Urinary bladder (tissue), 4 donors: ENCODE measurements around the gene ENDOV. TPM values are rescaled to one million over a fixed set of nuclear protein-coding genes. Genes with fewer than 3 reads are reported as not detected.

ENCODE experiments used
- DNase-seq: peaks from one replicate; pipeline ENCODE4 v3.0.0-alpha.2; 2015; ENCODE audit errors: extremely low spot score
- H3K27ac ChIP-seq: one replicate; pipeline ENCODE4 v1.5.1; 2013; ENCODE audit warnings: low read depth, mild to moderate bottlenecking, moderate library complexity
- H3K36me3 ChIP-seq: one replicate; pipeline ENCODE4 v1.6.1; 2013; ENCODE audit warnings: mild to moderate bottlenecking, moderate library complexity; ENCODE audit not compliant: insufficient read depth
- H3K4me1 ChIP-seq: one replicate; pipeline ENCODE4 v1.6.1; 2013; ENCODE audit warnings: mild to moderate bottlenecking, moderate library complexity; ENCODE audit not compliant: insufficient read depth
- H3K4me3 ChIP-seq: one replicate; pipeline ENCODE4 v1.5.1; 2013; ENCODE audit warnings: low read depth, low read length
- WGBS: extraction: QIAGEN DNeasy Blood & Tissue Kit; methylation state at CpG from one replicate; pipeline ENCODE4 v1.1.7; 2013; 5-methylcytosine and 5-hydroxymethylcytosine counted together
- polyA plus RNA-seq: library from polyadenylated mRNA; stranded (reverse); fragments of 200-250 nt; gene quantifications from one replicate; pipeline ENCODE4 v1.2.3, GENCODE V29; 2013
- total RNA-seq: library from RNA; depleted of rRNA; stranded (reverse); fragments of >200 nt; gene quantifications from one replicate; pipeline ENCODE4 v1.2.3, GENCODE V29; 2014
- donor health status: healthy with polysubstance abuse.
- donor health status: healthy.

ENDOV gene
- total and polyA plus RNA-seq, 2 donors: 12.9 to 17.8 TPM

DNA sequence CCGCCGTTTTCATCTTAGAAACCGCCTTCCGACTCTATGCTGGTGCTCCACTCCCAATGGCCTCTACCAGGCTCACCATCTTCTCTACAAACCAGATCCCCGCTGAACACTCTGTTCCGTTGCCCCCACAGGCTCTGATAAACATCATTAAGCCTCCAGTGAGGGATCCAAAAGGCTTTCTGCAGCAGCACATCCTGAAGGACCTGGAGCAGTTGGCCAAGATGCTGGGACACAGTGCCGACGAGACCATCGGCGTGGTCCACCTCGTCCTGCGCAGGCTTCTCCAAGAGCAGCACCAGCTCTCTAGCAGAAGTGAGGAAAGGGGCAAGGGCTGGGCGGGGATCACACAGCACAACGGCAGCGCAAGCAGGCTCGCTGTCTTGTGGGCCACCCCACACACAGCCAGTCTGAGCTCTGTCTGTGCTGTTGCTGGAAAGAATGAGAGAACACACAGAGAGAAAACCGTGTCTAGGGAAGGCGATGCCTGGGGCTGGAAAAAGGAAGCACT is 33.5 kb upstream of the ENDOV start:
- peaks cover 13% of the 10 kb centered on the region for H3K36me3 ChIP-seq
- H3K4me1 ChIP-seq: no peaks in the 10 kb centered on the region
- no peak overlapping the region for H3K4me3 ChIP-seq
- 94% methylated on average over 18 of the region's 18 CpGs for WGBS
- no peak for DNase-seq
- no peak overlapping the region for H3K27ac ChIP-seq

- peaks cover 15% of the 10 kb centered on the region for H3K36me3 ChIP-seq
- no peak for DNase-seq
- WGBS: 91% methylated on average over 3 of the region's 3 CpGs
- H3K4me3 ChIP-seq: no peak overlapping the region
- H3K27ac ChIP-seq: no peak overlapping the region
- H3K4me1 ChIP-seq: no peaks in the 10 kb centered on the region
Measured at GRCh38 chr17:80382446-80382845, 32.5 kb upstream of the ENDOV start.

DNA sequence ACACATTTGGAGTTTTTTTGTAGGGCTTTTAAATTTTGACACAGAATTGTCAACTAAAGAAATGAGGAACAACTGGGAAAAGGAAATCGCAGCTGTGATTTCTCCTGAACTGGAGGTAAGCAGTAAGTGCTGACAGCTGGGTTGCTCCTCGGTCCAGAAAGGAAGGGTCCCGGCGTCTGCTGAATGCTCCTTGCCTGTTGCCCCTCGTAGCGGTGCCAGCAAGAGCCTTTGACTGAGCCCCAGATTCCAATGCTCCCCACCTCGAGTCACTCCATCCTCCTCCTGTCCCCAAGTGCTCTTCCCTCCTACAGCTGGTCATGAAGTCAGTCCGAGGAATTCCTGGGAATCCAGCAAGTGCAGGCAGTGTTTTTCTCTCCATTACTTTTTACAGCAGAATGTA is 32.0 kb upstream of the ENDOV start:
- Histone ChIP-seq H3K4me1 (no peaks in the 10 kb centered on the region), H3K27ac (no peak overlapping the region), H3K4me3 (no peak overlapping the region), H3K36me3 (peaks cover 15% of the 10 kb centered on the region)
- 81% methylated on average over 8 of the region's 8 CpGs for WGBS
- DNase-seq: no peak

GRCh38 chr17:80384078-80384960 is 30.6 kb upstream of the ENDOV start:
- H3K4me1 ChIP-seq: no peaks in the 10 kb centered on the region
- H3K36me3 ChIP-seq: peaks cover 13% of the 10 kb centered on the region
- no peak for DNase-seq
- 72% methylated on average over 24 of the region's 24 CpGs for WGBS
- H3K27ac ChIP-seq: no peak overlapping the region
- H3K4me3 ChIP-seq: no peak overlapping the region

DNA sequence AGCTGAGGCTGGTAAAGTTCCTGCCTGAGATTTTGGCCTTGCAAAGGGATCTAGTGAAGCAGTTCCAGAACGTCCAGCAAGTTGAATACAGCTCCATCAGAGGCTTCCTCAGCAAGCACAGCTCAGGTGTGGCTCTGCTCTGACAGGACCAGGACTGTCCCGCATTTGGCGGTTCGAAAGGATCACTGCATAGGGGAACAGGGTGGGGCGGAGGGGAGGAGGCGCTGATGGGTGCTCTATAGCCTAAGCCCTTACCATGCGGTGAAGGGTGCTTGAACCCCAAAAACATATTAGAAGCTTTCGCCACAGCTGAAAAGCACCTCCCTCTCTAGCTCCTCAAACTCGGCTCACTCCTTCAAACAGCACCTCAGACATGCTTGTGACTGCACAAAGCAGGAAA is 29.9 kb upstream of the ENDOV start:
- 84% methylated on average over 9 of the region's 9 CpGs for WGBS
- no peaks in the 10 kb centered on the region for H3K4me1 ChIP-seq
- no peak for DNase-seq

DNA sequence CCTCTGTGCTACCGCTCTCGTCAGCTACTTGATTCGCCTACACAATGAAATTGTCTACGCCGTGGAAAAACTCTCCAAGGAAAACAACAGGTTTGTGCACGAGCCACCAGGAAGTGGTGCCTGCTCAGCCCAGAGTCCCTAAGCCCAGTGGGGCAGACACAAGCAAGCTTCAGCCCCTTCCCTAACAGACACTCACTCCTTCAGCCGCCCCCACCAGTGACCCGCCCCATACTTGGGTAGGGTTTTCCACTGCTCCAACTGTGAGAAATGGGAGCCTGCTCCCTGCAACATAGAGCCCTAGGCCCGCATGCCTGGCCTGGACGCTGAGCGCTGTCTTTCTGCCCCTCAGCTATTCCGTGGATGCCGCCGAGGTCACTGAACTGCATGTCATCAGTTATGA is 28.6 kb upstream of the ENDOV start:
- peaks cover 18% of the 10 kb centered on the region for H3K36me3 ChIP-seq
- DNase-seq: no peak
- WGBS: 95% methylated on average over 14 of the region's 14 CpGs

More for the DNA sequence above, 29.9 kb upstream of the ENDOV start:
- Histone ChIP-seq H3K4me3 (no peak overlapping the region), H3K36me3 (peaks cover 19% of the 10 kb centered on the region), H3K27ac (no peak overlapping the region)

GRCh38 chr17:80387071-80387470 is 27.9 kb upstream of the ENDOV start:
- Histone ChIP-seq H3K4me3 (no peak overlapping the region), H3K27ac (no peak overlapping the region), H3K36me3 (peaks cover 13% of the 10 kb centered on the region), H3K4me1 (no peaks in the 10 kb centered on the region)
- WGBS: 94% methylated on average over 7 of the region's 7 CpGs
- no peak for DNase-seq

More for the DNA sequence above, 28.6 kb upstream of the ENDOV start:
- Histone ChIP-seq H3K4me1 (no peaks in the 10 kb centered on the region), H3K4me3 (no peak overlapping the region), H3K27ac (no peak overlapping the region)

- H3K4me1 ChIP-seq: no peaks in the 10 kb centered on the region
Measured at GRCh38 chr17:80388175-80388574, 26.8 kb upstream of the ENDOV start.

DNA sequence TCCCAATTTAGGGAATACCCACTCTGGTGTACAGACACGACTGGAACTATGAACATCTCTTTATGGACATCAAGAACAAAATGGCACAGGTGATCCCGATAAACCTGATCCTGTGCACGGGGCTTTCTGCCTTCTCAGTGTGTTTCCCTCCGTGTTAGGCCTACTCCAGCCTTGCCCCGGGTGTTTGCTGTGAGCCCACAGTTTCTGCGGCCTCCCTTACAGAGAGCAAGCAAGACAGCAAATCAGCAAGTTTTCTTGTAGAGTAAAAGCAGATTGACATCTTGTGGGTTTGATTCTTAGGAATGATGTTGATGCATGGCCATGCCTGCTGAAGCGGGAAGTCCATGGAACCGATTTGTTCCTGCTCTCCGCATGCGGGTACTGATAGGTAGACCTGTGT is 26.4 kb upstream of the ENDOV start:
- H3K36me3 ChIP-seq: peaks cover 10% of the 10 kb centered on the region

More at GRCh38 chr17:80388175-80388574, 26.8 kb upstream of the ENDOV start:
- no peak overlapping the region for H3K4me3 ChIP-seq
- H3K36me3 ChIP-seq: peaks cover 10% of the 10 kb centered on the region
- WGBS: 91% methylated on average over 15 of the region's 15 CpGs
- no peak for DNase-seq
- H3K27ac ChIP-seq: no peak overlapping the region

GRCh38 chr17:80389011-80389995 is 25.7 kb upstream of the ENDOV start:
- H3K36me3 ChIP-seq: peaks cover 10% of the 10 kb centered on the region
- DNase-seq: no peak
- 88% methylated on average over 22 of the region's 22 CpGs for WGBS
- H3K4me3 ChIP-seq: no peak overlapping the region
- no peaks in the 10 kb centered on the region for H3K4me1 ChIP-seq
- no peak overlapping the region for H3K27ac ChIP-seq

More for the DNA sequence above, 26.4 kb upstream of the ENDOV start:
- Histone ChIP-seq H3K27ac (no peak overlapping the region), H3K4me3 (no peak overlapping the region), H3K4me1 (no peaks in the 10 kb centered on the region)
- DNase-seq: no peak
- WGBS: 95% methylated on average over 10 of the region's 10 CpGs

- H3K4me1 ChIP-seq: no peaks in the 10 kb centered on the region
- WGBS: 66% methylated on average over 15 of the region's 15 CpGs
- no peak for DNase-seq
- no peak overlapping the region for H3K4me3 ChIP-seq
- H3K36me3 ChIP-seq: peaks cover 6% of the 10 kb centered on the region
- H3K27ac ChIP-seq: no peak overlapping the region
Measured at GRCh38 chr17:80393241-80393890, 21.6 kb upstream of the ENDOV start.

DNA sequence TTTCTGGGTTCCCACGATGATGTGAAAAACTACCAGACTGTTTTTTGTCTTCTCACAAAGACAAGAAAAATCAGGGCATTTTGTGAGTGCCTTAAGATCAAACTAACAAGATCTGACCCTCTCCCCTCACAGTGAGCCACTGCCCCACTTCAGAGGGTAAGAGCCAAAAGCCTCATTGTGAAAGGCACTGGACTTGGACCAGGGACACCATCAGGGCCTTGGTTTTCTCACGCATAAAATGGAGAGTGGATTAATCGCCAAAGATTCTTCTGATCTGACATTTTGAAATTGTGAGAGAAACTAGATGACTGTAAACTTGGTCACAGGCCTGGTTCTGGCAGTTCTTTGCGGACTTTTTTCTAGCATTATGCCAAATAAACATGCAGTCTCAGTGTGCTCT is 21.0 kb upstream of the ENDOV start:
- 83% methylated on average over 4 of the region's 4 CpGs for WGBS
- Histone ChIP-seq H3K4me3 (no peak overlapping the region), H3K4me1 (no peaks in the 10 kb centered on the region), H3K27ac (no peak overlapping the region), H3K36me3 (peaks cover 6% of the 10 kb centered on the region)
- no peak for DNase-seq

- Histone ChIP-seq H3K4me3 (no peak overlapping the region), H3K36me3 (peaks cover 3% of the 10 kb centered on the region), H3K27ac (no peak overlapping the region), H3K4me1 (no peaks in the 10 kb centered on the region)
- DNase-seq: no peak
- WGBS: 79% methylated on average over 11 of the region's 11 CpGs
Measured at GRCh38 chr17:80394629-80395216, 20.2 kb upstream of the ENDOV start.
